Stimulated activated CD4-positive, alpha-beta T cell treated with anti-CD3 and anti-CD28 coated beads, Interleukin-4, amount 100 ng/mL, for 24 hours (primary cell): ENCODE data around the gene CDK11A.
A peak's percentile ranks its signal among the peaks of the same experiment; 100 is the strongest.
"Not testable (repeated sequence)": the region's sequence is repeated elsewhere in the genome, so short reads cannot be mapped to it uniquely, and the experiment has no call there.

Experiments used
- DNase-seq: peaks from one replicate; pipeline ENCODE4 v3.0.0-alpha.2; 2020

CDK11A gene

GRCh38 chr1:1721201-1721600 is 3.0 kb downstream of the CDK11A start:
- DNase-seq = no peak

GRCh38 chr1:1715109-1715883 is 8.9 kb downstream of the CDK11A start:
- not testable (repeated sequence) for DNase-seq

DNA sequence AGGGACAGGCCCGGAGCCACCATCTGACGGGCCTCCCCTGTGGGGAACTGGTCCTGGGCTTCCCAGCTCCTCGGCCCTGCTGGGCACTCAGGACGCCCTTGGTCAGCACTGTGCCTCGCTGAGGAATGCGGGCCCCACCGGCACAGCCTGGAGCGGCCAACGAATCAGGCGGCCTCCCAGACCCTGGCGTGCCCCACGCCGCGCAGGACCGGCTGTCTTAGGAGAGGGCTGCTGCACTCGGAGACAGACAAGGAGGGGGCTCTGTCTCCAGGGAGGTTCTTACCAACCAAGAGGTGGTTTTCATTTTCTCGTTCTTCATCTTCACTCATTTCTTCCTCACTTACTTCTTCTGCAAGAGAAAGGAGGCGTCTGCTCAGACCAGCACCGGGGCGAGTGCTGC is 16.3 kb downstream of the CDK11A start:
- not testable (repeated sequence) for DNase-seq

GRCh38 chr1:1707241-1707640 is 16.9 kb downstream of the CDK11A start:
- DNase-seq = not testable (repeated sequence)

GRCh38 chr1:1705623-1706022 is 18.5 kb downstream of the CDK11A start:
- DNase-seq = not testable (repeated sequence)

GRCh38 chr1:1704284-1704957 is 19.7 kb downstream of the CDK11A start:
- DNase-seq = not testable (repeated sequence)

DNA sequence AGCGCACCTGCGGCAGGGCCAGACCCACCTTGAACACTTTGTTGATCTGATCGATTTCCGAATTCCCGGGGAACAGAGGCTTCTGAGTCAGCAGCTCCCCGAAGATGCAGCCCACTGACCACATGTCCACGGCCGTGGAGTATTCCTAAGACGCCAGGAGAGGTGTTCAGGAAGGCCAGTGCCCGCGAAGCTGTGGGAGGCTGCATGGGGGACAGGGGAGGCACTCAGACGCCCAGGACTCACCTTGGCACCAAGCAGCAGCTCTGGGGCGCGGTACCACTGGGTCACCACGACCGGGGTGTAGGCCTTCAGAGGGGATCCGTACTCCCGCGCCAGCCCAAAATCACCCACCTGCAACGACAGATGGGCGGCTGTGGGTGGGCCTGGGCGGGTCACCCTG is 20.4 kb downstream of the CDK11A start:
- DNase-seq = no peak

DNA sequence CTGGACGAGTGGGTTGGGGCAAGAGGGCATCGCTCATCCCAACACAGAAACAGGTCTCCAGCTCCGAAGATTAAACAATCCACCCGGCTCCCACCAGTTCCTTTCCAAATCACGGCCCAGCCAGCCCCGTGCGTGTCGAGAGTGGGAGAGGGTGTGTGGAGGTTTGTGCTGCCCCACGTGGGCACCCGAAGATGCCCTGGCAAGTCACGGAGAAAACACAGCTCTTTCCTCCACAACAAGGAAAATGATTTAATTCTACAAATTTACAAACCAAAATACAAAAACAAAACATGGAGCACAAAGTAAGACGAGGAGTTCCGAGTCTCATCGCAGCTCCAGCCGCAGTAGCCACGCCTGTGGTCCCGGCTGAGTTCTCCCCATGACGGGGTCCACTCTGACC is 21.7 kb downstream of the CDK11A start:
- DNase-seq = not testable (repeated sequence)

DNA sequence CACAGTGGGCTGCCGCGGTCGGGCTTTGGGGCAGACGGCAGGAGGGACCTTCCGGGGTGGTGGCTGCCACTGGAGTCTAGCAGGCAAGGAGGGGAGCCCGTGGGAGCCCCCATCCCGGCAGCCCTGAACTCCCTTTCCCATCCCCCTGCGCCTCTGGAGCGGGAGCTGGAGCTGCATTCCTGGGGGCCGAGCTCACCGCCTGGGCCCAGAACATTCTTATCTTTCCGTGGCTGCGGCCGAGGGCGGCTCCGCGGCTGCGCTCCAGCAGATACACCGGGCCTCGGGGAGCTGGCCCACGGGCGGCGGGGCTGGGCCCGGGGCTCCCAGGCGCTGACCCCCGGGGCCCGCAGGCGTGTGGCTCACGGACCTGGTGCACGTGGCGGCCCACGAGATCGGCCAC is 23.6 kb downstream of the CDK11A start:
- DNase-seq = not testable (repeated sequence)

DNA sequence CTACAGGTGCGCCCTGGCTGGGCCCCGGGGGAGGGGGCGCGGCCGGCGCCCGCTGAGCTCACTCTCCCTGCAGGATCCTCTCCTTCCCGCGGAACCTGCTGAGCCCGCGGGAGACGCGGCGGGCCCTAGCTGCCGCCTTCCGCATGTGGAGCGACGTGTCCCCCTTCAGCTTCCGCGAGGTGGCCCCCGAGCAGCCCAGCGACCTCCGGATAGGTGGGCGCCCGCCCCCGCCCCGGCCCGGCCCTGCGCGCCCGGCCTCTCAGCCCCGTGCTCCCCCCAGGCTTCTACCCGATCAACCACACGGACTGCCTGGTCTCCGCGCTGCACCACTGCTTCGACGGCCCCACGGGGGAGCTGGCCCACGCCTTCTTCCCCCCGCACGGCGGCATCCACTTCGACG is 24.1 kb downstream of the CDK11A start:
- not testable (repeated sequence) for DNase-seq

GRCh38 chr1:1699061-1699460 is 25.1 kb downstream of the CDK11A start:
- DNase-seq = not testable (repeated sequence)

GRCh38 chr1:1697358-1698183 is 26.6 kb downstream of the CDK11A start:
- DNase-seq = not testable (repeated sequence)

- DNase-seq = not testable (repeated sequence)
These were observed 27.5 kb downstream of the CDK11A start for GRCh38 chr1:1696431-1697357.

GRCh38 chr1:1692714-1693647 is 31.2 kb downstream of the CDK11A start, which contains the start of gene SLC35E2B:
Gene SLC35E2B, minus strand, starts transcription at chr1:1692795. Its CDS starts 16,096 bp downstream, at chr1:1676699.
- peak; percentile 79 for DNase-seq

DNA sequence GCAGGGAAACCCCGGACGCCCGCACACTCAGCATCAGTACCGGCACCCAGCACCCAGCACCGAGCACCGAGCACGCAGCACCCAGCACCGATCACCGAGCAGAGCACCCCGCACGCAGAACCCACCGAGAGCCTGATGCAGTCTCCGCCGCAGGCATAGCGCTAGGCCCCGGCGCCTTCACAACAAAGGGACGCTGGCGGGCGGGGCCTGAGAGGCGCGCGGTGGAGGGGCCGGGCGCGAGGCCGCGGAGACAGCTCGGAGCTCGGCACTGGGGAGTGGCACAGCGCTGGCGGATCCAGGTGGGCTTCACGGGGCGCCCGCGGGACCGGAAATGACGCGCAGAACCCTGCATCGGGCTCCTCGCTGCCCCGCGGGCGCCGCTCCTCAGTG is 31.8 kb downstream of the CDK11A start:
- peak; percentile 44 for DNase-seq

GRCh38 chr1:1691443-1691842 is 32.7 kb downstream of the CDK11A start:
- not testable (repeated sequence) for DNase-seq

- not testable (repeated sequence) for DNase-seq
These were observed 34.6 kb downstream of the CDK11A start for GRCh38 chr1:1689526-1689925.

DNA sequence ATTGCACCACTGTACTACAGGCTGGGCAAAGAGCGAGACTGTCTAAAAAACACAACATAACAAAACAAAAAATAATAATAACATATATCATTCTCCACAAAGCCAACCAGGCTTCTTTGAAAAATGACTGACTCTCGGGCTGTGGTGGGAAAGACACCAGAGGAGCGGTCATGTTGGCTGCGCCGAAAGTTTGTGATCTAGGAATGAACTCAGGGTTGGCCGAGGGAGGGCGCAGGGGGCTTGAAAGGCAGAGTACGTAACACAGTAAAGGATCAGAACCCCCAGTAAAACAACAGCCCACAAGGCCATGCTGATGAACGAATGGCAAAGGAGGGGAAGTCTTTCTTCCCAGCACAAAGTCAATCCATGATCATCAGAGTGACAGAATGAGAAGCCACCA is 36.3 kb downstream of the CDK11A start:
- no peak for DNase-seq

DNA sequence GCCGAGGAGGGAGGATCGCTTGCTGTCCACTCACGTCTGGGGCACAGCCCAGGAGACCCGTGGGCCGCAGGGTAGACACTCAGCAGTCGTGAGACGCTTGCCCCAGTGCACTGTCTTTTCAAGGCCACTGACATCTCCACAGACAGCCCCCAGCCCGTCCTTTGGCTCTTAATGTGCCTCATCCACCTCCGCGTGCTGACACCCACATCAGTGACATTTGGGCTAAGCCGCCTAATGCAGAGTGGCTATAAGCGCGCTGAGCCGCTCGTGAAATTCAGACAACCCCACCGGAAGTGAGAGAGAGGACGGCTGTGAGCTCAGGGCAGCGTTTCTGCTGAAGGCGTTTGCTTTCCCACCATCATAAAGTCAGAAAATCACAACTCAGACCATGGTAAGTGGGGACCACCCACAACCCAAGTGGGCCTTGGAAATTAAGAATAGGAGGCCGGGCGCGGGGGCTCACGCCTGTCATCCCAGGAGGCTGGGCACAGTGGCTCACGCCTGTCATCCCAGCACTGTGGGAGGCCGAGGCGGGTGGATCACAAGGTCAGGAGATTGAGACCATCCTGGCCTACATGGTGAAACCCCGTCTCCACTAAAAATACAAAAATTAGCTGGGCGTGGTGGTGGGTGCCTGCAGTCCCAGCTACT is 40.0 kb downstream of the CDK11A start:
- DNase-seq = no peak
